Ishikawa (cell line): ENCODE data around the gene FOXB2.

Source experiments
- CEBPB ChIP-seq: IDR thresholded peaks from 2 replicates; pipeline ENCODE4 v1.6.1; 2012
- EGR1 ChIP-seq: IDR thresholded peaks from 2 replicates; pipeline ENCODE4 v1.6.1; 2012
- FOXM1 ChIP-seq: IDR thresholded peaks from 2 replicates; pipeline ENCODE4 v1.6.1; 2012; ENCODE audit warnings: low read depth, borderline replicate concordance
- MAX ChIP-seq: IDR thresholded peaks from 2 replicates; pipeline ENCODE4 v1.6.1; 2012
- NFIC ChIP-seq: IDR thresholded peaks from 2 replicates; pipeline ENCODE4 v1.6.1; 2012
- REST ChIP-seq: IDR thresholded peaks from 2 replicates; pipeline ENCODE4 v1.6.1; 2012; ENCODE audit warnings: low read depth, mild to moderate bottlenecking

- no peak for TF ChIP-seq CEBPB
- no peak for TF ChIP-seq NFIC
- TF ChIP-seq MAX: no peak
- no peak for TF ChIP-seq FOXM1
- TF ChIP-seq EGR1: no peak
- no peak for TF ChIP-seq REST
Measured at GRCh38 chr9:76969716-76970115, 49.7 kb upstream of the FOXB2 start.
